DMS 273 (cell line): ENCODE measurements around the gene CYTH3.

Source experiments
- DNase-seq: peaks from one replicate; lab custom pipeline; 2025; ENCODE audit not compliant: unreplicated experiment; lab: John Stamatoyannopoulos, UW

Gene CYTH3

GRCh38 chr7:6167587-6168476 is 104.6 kb downstream of the CYTH3 start:
- no peak for DNase-seq

DNA sequence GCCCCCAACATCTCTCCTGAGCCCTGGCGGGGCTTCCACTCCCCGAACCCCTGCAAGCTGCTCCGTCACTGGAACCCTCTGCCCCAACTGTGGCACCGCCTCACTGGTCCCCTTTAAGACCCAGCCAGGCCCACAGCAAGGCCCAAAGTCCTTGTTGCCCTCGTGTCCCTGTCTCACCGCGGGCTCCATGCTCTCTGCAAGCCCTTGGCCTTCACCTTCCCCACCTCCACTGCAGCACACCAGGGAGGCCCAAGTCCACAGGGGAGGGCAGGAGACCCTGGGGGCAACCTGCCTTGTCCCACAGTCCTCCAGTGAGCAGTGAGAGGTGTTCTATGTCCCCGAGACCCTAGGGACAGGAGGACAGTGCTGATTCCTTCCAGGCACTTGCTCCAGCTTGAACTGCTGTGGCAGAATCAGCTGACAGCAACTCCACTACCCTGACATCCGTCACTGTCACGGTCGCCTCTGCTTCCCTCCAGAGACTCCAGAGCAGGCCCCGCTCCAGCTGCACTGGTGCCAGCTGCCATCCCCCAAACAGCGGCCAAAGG is 105.3 kb downstream of the CYTH3 start:
- DNase-seq, result no peak

GRCh38 chr7:6166443-6166891 is 106.0 kb downstream of the CYTH3 start:
- DNase-seq, result peak; percentile 34

- peak; percentile 33 for DNase-seq
Observed at GRCh38 chr7:6165521-6166320, 106.7 kb downstream of the CYTH3 start.

GRCh38 chr7:6165075-6165474 is 107.3 kb downstream of the CYTH3 start:
- DNase-seq, result no peak

DNA sequence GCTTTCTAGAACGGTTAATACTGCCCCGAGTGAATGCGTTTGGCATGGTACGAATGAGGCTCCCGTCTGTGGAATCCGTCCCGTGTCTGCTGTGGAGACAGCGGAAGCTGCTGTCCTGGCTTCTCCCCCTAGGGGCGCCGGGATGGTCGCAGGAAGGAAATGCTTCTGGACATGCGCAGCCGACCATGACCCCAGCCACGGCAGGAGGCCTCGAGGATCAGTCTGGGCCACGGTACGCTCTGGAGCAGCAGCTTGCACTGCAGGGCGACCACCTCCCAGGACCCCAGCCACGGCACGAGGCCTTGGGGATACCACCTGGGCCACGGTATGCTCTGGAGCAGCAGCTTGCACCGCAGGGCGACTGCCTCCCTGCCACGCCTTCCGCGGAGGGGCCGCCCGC is 107.9 kb downstream of the CYTH3 start:
- DNase-seq, result no peak

DNA sequence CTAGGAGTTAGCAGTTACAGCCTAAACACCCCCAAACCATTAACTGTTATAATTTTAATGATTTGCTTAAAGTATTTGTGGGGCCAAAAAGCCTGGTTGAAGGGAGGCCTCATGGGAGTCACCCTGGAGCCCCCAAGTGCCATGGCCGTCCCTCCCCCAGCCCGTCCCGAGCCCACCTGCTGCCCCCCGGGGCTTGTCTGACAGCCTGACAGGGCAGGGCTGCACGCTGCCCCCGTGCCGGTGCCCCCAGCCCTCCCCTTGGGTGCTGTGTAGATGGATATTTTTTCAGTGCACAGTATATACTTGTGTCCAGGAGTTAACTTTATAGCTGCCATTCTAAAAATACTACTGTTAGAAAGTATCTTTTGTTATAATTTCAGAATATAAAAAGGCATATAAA is 108.4 kb downstream of the CYTH3 start:
- no peak for DNase-seq

- no peak for DNase-seq
Observed at GRCh38 chr7:6163402-6163801, 109.0 kb downstream of the CYTH3 start.

GRCh38 chr7:6162650-6163366 is 109.6 kb downstream of the CYTH3 start:
- no peak for DNase-seq

DNA sequence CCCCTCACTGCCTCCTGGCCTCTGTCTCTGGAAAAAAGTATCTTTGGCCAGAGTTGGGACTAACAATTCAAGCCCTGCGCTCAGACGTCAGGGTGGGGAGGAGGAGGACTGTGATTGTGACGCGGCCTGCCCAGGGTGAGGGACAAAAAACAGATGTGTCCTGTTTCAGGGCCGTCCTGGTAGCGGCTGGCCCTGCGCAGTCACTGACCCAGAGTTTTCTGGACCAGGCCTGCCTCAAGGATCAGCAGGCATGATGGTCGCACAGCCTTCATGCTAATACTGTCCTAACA is 110.1 kb downstream of the CYTH3 start:
- no peak for DNase-seq

GRCh38 chr7:6161463-6162330 is 110.7 kb downstream of the CYTH3 start:
- DNase-seq, result no peak

GRCh38 chr7:6160191-6160623 is 112.2 kb downstream of the CYTH3 start:
- DNase-seq, result peak; percentile 87

- DNase-seq, result no peak
Observed at GRCh38 chr7:6159524-6160031, 112.8 kb downstream of the CYTH3 start.

- no peak for DNase-seq
Observed at GRCh38 chr7:6159097-6159483, 113.3 kb downstream of the CYTH3 start.

DNA sequence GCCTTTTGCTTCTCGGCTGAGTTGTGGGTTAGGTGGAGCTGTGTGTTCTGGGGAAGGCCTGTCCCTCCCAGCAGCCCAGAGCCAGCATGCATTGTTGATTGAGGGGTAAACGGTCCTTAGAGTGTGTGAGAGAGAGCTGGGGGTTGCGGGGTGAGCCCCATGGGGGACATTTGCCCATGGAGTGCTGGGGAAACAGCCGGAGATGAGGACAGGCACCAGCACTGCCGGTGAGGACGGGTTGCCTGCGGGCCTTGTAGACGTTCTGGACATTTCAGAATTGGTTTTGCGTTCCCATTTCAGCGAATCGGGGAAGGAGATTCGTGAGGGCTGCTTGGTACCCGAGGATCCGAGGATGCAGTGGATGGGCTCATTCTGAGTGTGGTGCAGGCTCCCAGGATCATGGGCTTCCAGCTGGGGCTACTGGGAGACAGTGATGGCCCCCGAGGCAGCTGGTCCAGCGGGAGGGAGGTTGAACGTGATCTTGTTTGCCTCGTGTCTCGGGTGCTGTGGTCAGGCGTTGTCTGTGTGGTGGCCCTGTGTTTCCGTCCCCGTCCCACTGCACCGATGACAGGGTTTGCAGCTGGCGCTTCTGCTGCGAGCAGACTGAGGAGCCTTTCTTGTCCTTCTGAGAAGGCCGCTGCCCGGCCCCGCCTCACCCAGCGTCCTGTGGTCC is 113.9 kb downstream of the CYTH3 start:
- no peak for DNase-seq

DNA sequence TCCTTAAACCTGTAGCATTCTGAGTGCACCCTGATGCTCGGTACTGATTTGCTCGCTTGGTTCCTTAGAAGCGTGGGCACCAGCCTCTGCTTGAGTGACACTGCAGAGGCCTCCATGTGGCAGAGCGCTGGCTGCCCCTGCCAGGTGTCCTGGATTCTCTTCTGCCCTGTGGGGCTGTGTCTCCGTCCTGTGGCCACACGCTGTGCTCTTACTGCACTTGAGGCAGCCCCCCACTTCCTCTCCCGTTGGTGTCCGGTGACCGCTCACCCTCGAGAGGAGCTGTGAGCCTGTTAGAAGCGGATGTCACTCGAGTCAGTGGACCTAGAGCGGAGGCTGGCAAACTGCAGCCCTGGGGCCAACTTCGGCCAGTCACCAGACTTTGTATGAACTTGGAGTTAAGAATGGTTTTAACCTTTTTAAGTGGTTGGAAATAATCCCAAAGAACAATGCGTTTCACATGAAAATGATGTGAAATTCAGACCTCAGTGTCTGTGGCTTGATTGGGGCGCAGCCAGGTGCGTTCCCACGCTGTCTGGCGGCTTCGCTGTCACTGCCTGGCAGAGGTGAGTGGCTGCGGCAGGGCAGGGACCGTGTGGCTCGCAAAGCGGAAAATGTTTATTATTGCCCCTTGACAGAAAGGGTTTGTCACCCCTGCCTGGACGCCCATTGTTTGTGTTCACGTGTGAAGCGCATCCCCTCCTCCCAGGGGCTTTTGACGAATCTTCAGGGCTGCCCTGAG is 114.6 kb downstream of the CYTH3 start:
- no peak for DNase-seq

DNA sequence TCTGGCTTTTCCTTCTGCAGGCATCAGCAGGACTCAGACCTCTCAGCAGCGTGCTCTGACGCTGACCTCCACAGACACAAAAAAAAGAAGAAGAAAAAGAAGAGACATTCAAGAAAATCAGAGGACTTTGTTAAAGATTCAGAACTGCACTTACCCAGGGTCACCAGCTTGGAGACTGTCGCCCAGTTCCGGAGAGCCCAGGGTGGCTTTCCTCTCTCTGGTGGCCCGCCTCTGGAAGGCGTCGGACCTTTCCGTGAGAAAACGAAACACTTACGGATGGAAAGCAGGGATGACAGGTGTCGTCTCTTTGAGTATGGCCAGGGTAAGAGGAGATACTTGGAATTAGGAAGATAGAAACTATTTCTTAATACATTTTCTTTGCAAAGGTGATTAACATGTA is 115.7 kb downstream of the CYTH3 start:
- DNase-seq, result no peak

- DNase-seq, result no peak
Observed at GRCh38 chr7:6155596-6155995, 116.8 kb downstream of the CYTH3 start.
